HG03571 (cell line): ENCODE data around the gene GASK1A.
"Not testable (repeated sequence)": the region's sequence is repeated elsewhere in the genome, so short reads cannot be mapped to it uniquely, and the experiment has no call there.

Source experiments
- ATAC-seq: cut with Tn5 transposase; IDR thresholded peaks from one replicate; pipeline ENCODE4 v1.9.1; 2021; ENCODE audit not compliant: unreplicated experiment

GASK1A gene

GRCh38 chr3:43030162-43030935 is 51.2 kb downstream of the GASK1A start:
- ATAC-seq, result no peak

GRCh38 chr3:43031485-43031884 is 52.4 kb downstream of the GASK1A start:
- no peak for ATAC-seq

- ATAC-seq, result no peak
These were observed 52.9 kb downstream of the GASK1A start for GRCh38 chr3:43031889-43032545.

- ATAC-seq, result no peak
These were observed 53.8 kb downstream of the GASK1A start for GRCh38 chr3:43032646-43033628.

GRCh38 chr3:43034200-43034599 is 55.1 kb downstream of the GASK1A start:
- no peak for ATAC-seq

GRCh38 chr3:43034911-43035310 is 55.8 kb downstream of the GASK1A start:
- no peak for ATAC-seq

GRCh38 chr3:43035801-43036365 is 56.8 kb downstream of the GASK1A start:
- no peak for ATAC-seq

- no peak for ATAC-seq
These were observed 57.7 kb downstream of the GASK1A start for GRCh38 chr3:43036621-43037423.

- ATAC-seq, result no peak
These were observed 58.9 kb downstream of the GASK1A start for GRCh38 chr3:43038010-43038409.

- ATAC-seq, result no peak
These were observed 62.4 kb downstream of the GASK1A start for GRCh38 chr3:43041517-43041916.

GRCh38 chr3:43043071-43043766 is 64.1 kb downstream of the GASK1A start:
- no peak for ATAC-seq

GRCh38 chr3:43043793-43044192 is 64.7 kb downstream of the GASK1A start:
- ATAC-seq, result no peak

GRCh38 chr3:43045079-43045478 is 66.0 kb downstream of the GASK1A start:
- not testable (repeated sequence) for ATAC-seq

- no peak for ATAC-seq
These were observed 67.5 kb downstream of the GASK1A start for GRCh38 chr3:43046583-43046982.

- no peak for ATAC-seq
These were observed 69.4 kb downstream of the GASK1A start for GRCh38 chr3:43048470-43048869.

GRCh38 chr3:43053291-43053690 is 74.2 kb downstream of the GASK1A start:
- no peak for ATAC-seq

GRCh38 chr3:43054754-43055153 is 75.6 kb downstream of the GASK1A start:
- no peak for ATAC-seq

- ATAC-seq, result no peak
These were observed 76.3 kb downstream of the GASK1A start for GRCh38 chr3:43055393-43055792.
